Measurements from ENCODE around the gene CHI3L1. TPM values are rescaled to one million over a fixed set of nuclear protein-coding genes. Genes with fewer than 3 reads are reported as not detected.
"Not testable (repeated sequence)": the region's sequence is repeated elsewhere in the genome, so short reads cannot be mapped to it uniquely, and the experiment has no call there.

The CHI3L1 gene
- total RNA-seq (10 to 100 TPM in 1 of 2 donors, 1 to 10 TPM in 1; 5.0 to 26.7 TPM), polyA plus RNA-seq (10 to 100 TPM in 1 of 2 donors, 1 to 10 TPM in 1; 5.2 to 34.7 TPM)

- Histone ChIP-seq H3K27me3 (ENCODE audit: control insufficient read depth in 4 of 4, insufficient read depth in 4 of 4, low read length in 3 of 4) (no peaks in the 10 kb centered on the region), H3K36me3 (ENCODE audit: control insufficient read depth in 4 of 4, insufficient read depth in 3 of 4, low read depth in 1 of 4, low read length in 3 of 4) (no peaks in the 10 kb centered on the region), H3K4me1 (ENCODE audit: control insufficient read depth in 4 of 4, insufficient read depth in 4 of 4, low read length in 3 of 4) (peaks cover 0 to 8% (median 2%) of the 10 kb centered on the region in 4 donors), H3K9ac (ENCODE audit: low read depth in 1 of 2, low read length in 2 of 2) (no peak within 1 kb of the TSS), H3K9me3 (ENCODE audit: control insufficient read depth in 4 of 4, low read length in 3 of 4) (no peaks in the 10 kb centered on the region), H3K4me3 (ENCODE audit: low read depth in 1 of 3, low read length in 3 of 3) (no peak within 1 kb of the TSS), H3K27ac (ENCODE audit: low read depth in 1 of 2, low read length in 2 of 2) (peak within 1 kb of the TSS; percentile 19 to 38)
- 45% methylated on average over 14 of the region's 14 CpGs for WGBS
- no peak for DNase-seq (ENCODE audit: low spot score)
- TF ChIP-seq GABPA (IDR thresholded peaks at IDR 0.05 in 1 of 2, conservative IDR thresholded peaks at IDR 0.05 in 1 of 2) (no peak), ATF3 (IDR thresholded peaks at IDR 0.05) (no peak), RAD21 (IDR thresholded peaks at IDR 0.05) (no peak), HNF4A (conservative IDR thresholded peaks at IDR 0.05) (no peak), NR2F2 (IDR thresholded peaks at IDR 0.05) (no peak), HNF4G (IDR thresholded peaks at IDR 0.05) (no peak), EGR1 (IDR thresholded peaks at IDR 0.05; ENCODE audit: low read depth in 2 of 2) (no peak), MAX (IDR thresholded peaks at IDR 0.05) (no peak), CTCF (IDR thresholded peaks at IDR 0.05; ENCODE audit: low read depth, low read length, missing input control) (no peak), SP1 (IDR thresholded peaks at IDR 0.05) (no peak), FOXA2 (IDR thresholded peaks at IDR 0.05) (no peak), ZBTB33 (IDR thresholded peaks at IDR 0.05) (no peak), YY1 (IDR thresholded peaks at IDR 0.05) (no peak), TAF1 (conservative IDR thresholded peaks at IDR 0.05) (no peak), FOXA1 (IDR thresholded peaks at IDR 0.05) (no peak)
Measured at GRCh38 chr1:203186446-203187303, at the start of gene CHI3L1. CHI3L1 (minus strand) TSS chr1:203186704; CDS start chr1:203186623, 81 bp downstream.

- 89% methylated on average over 7 of the region's 7 CpGs for WGBS
- H3K9ac ChIP-seq (ENCODE audit: low read depth in 1 of 2, low read length in 2 of 2); DNase-seq (ENCODE audit: low spot score); H3K4me3 ChIP-seq (ENCODE audit: low read depth in 1 of 3, low read length in 3 of 3); H3K9me3 ChIP-seq (ENCODE audit: control insufficient read depth in 4 of 4, low read length in 3 of 4); H3K27me3 ChIP-seq (ENCODE audit: control insufficient read depth in 4 of 4, insufficient read depth in 4 of 4, low read length in 3 of 4); H3K27ac ChIP-seq (ENCODE audit: low read depth in 1 of 2, low read length in 2 of 2); H3K36me3 ChIP-seq (ENCODE audit: control insufficient read depth in 4 of 4, insufficient read depth in 3 of 4, low read depth in 1 of 4, low read length in 3 of 4); H3K4me1 ChIP-seq (ENCODE audit: control insufficient read depth in 4 of 4, insufficient read depth in 4 of 4, low read length in 3 of 4): not testable (repeated sequence)
Measured at GRCh38 chr1:203234901-203235300, 48.4 kb upstream of the CHI3L1 start.
